ENCODE data around the gene STIM2. TPM values are rescaled to one million over a fixed set of nuclear protein-coding genes. Genes with fewer than 3 reads are reported as not detected.

The STIM2 gene
- total and polyA plus RNA-seq, 2 donors = 41.2 to 43.3 TPM

GRCh38 chr4:26912810-26913209 lies 52.2 kb downstream of the STIM2 start:
- WGBS = 90% methylated on average over 3 of the region's 3 CpGs
- Histone ChIP-seq H3K4me3 (ENCODE audit: low read length in 2 of 2) (no peak overlapping the region), H3K27me3 (ENCODE audit: control insufficient read depth in 2 of 2, insufficient read depth in 1 of 2, low read length in 1 of 2) (no peaks in the 10 kb centered on the region), H3K9me3 (ENCODE audit: control insufficient read depth in 2 of 2, insufficient read depth in 1 of 2, low read length in 1 of 2) (no peaks in the 10 kb centered on the region), H3K36me3 (ENCODE audit: control insufficient read depth in 2 of 2, insufficient read depth in 2 of 2, low read length in 1 of 2) (no peaks in the 10 kb centered on the region), H3K27ac (ENCODE audit: low read depth in 1 of 2, low read length in 1 of 2) (peak overlapping the region in 1 of 2 donors; percentile 9), H3K4me1 (ENCODE audit: control insufficient read depth in 2 of 2, insufficient read depth in 2 of 2, low read length in 2 of 2) (no peaks in the 10 kb centered on the region)
- DNase-seq (ENCODE audit: low read depth in 6 of 9, low spot score in 9 of 9) = no peak

GRCh38 chr4:26916195-26916594 lies 55.6 kb downstream of the STIM2 start:
- no peaks in the 10 kb centered on the region for H3K9me3 ChIP-seq (ENCODE audit: control insufficient read depth in 2 of 2, insufficient read depth in 1 of 2, low read length in 1 of 2)
- peaks cover 5 to 14% of the 10 kb centered on the region in 2 donors for H3K36me3 ChIP-seq (ENCODE audit: control insufficient read depth in 2 of 2, insufficient read depth in 2 of 2, low read length in 1 of 2)
- 15% methylated on average over 1 of the region's 1 CpG for WGBS
- no peak overlapping the region for H3K27ac ChIP-seq (ENCODE audit: low read depth in 1 of 2, low read length in 1 of 2)
- H3K27me3 ChIP-seq (ENCODE audit: control insufficient read depth in 2 of 2, insufficient read depth in 1 of 2, low read length in 1 of 2) = no peaks in the 10 kb centered on the region
- H3K4me1 ChIP-seq (ENCODE audit: control insufficient read depth in 2 of 2, insufficient read depth in 2 of 2, low read length in 2 of 2) = no peaks in the 10 kb centered on the region
- no peak for DNase-seq (ENCODE audit: low read depth in 6 of 9, low spot score in 9 of 9)
- H3K4me3 ChIP-seq (ENCODE audit: low read length in 2 of 2) = no peak overlapping the region

GRCh38 chr4:26930964-26931363 lies 70.3 kb downstream of the STIM2 start:
- WGBS = 96% methylated on average over 4 of the region's 4 CpGs
- Histone ChIP-seq H3K27ac (ENCODE audit: low read depth in 1 of 2, low read length in 1 of 2) (no peak overlapping the region), H3K4me1 (ENCODE audit: control insufficient read depth in 2 of 2, insufficient read depth in 2 of 2, low read length in 2 of 2) (no peaks in the 10 kb centered on the region), H3K4me3 (ENCODE audit: low read length in 2 of 2) (no peak overlapping the region), H3K27me3 (ENCODE audit: control insufficient read depth in 2 of 2, insufficient read depth in 1 of 2, low read length in 1 of 2) (no peaks in the 10 kb centered on the region), H3K9me3 (ENCODE audit: control insufficient read depth in 2 of 2, insufficient read depth in 1 of 2, low read length in 1 of 2) (no peaks in the 10 kb centered on the region), H3K36me3 (ENCODE audit: control insufficient read depth in 2 of 2, insufficient read depth in 2 of 2, low read length in 1 of 2) (no peaks in the 10 kb centered on the region)
- DNase-seq (ENCODE audit: low read depth in 6 of 9, low spot score in 9 of 9) = no peak

GRCh38 chr4:26931451-26931850 lies 70.8 kb downstream of the STIM2 start:
- H3K27ac ChIP-seq (ENCODE audit: low read depth in 1 of 2, low read length in 1 of 2) = no peak overlapping the region
- H3K36me3 ChIP-seq (ENCODE audit: control insufficient read depth in 2 of 2, insufficient read depth in 2 of 2, low read length in 1 of 2) = no peaks in the 10 kb centered on the region
- H3K27me3 ChIP-seq (ENCODE audit: control insufficient read depth in 2 of 2, insufficient read depth in 1 of 2, low read length in 1 of 2) = no peaks in the 10 kb centered on the region
- no peak for DNase-seq (ENCODE audit: low read depth in 6 of 9, low spot score in 9 of 9)
- H3K9me3 ChIP-seq (ENCODE audit: control insufficient read depth in 2 of 2, insufficient read depth in 1 of 2, low read length in 1 of 2) = no peaks in the 10 kb centered on the region
- H3K4me1 ChIP-seq (ENCODE audit: control insufficient read depth in 2 of 2, insufficient read depth in 2 of 2, low read length in 2 of 2) = no peaks in the 10 kb centered on the region
- 100% methylated on average over 1 of the region's 1 CpG for WGBS
- no peak overlapping the region for H3K4me3 ChIP-seq (ENCODE audit: low read length in 2 of 2)

DNA sequence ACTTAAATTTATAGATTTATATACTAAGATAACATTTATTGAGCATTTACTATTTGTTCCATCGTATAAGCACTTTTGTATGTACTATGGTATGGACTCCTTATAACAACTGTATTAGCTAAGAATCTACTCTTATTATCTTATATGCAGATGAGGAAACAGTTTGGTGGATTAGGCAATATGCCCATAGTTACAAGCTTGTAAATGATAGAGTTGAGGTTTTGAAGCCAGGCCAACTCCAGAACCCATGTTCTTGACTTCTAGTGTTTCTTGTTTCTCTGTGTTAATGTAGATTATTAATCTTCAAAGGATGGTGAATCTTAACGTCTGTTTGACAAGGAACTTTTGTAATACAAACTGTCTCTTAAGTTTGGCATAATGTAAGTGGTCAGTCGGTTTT lies 71.3 kb downstream of the STIM2 start:
- Histone ChIP-seq H3K27me3 (ENCODE audit: control insufficient read depth in 2 of 2, insufficient read depth in 1 of 2, low read length in 1 of 2) (no peaks in the 10 kb centered on the region), H3K4me3 (ENCODE audit: low read length in 2 of 2) (no peak overlapping the region), H3K9me3 (ENCODE audit: control insufficient read depth in 2 of 2, insufficient read depth in 1 of 2, low read length in 1 of 2) (no peaks in the 10 kb centered on the region), H3K4me1 (ENCODE audit: control insufficient read depth in 2 of 2, insufficient read depth in 2 of 2, low read length in 2 of 2) (no peaks in the 10 kb centered on the region), H3K27ac (ENCODE audit: low read depth in 1 of 2, low read length in 1 of 2) (no peak overlapping the region), H3K36me3 (ENCODE audit: control insufficient read depth in 2 of 2, insufficient read depth in 2 of 2, low read length in 1 of 2) (no peaks in the 10 kb centered on the region)
- WGBS = 94% methylated on average over 3 of the region's 3 CpGs
- DNase-seq (ENCODE audit: low read depth in 6 of 9, low spot score in 9 of 9) = no peak

DNA sequence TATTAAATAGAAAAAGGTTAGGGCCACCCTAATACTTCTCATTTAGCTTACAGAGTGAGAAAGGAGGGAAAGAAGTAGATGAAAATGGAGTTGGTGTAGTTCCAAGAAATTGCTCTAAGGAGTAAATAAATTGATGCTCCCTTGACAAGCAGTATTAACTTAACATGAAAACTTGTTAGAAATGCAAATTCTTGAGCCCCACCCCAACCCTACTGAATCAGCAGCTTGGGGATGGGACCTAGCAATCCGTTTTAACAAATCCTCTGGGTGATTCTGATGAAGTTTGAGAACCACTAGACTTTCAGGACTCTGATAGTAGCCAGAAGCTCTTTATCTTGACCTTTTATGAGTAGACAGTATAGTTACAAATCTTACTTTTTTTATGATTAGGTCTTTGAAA lies 74.8 kb downstream of the STIM2 start:
- H3K4me3 ChIP-seq (ENCODE audit: low read length in 2 of 2) = no peak overlapping the region
- H3K27me3 ChIP-seq (ENCODE audit: control insufficient read depth in 2 of 2, insufficient read depth in 1 of 2, low read length in 1 of 2) = no peaks in the 10 kb centered on the region
- H3K36me3 ChIP-seq (ENCODE audit: control insufficient read depth in 2 of 2, insufficient read depth in 2 of 2, low read length in 1 of 2) = no peaks in the 10 kb centered on the region
- 97% methylated on average over 1 of the region's 1 CpG for WGBS
- H3K27ac ChIP-seq (ENCODE audit: low read depth in 1 of 2, low read length in 1 of 2) = no peak overlapping the region
- no peaks in the 10 kb centered on the region for H3K4me1 ChIP-seq (ENCODE audit: control insufficient read depth in 2 of 2, insufficient read depth in 2 of 2, low read length in 2 of 2)
- DNase-seq (ENCODE audit: low read depth in 6 of 9, low spot score in 9 of 9) = no peak
- H3K9me3 ChIP-seq (ENCODE audit: control insufficient read depth in 2 of 2, insufficient read depth in 1 of 2, low read length in 1 of 2) = no peaks in the 10 kb centered on the region

DNA sequence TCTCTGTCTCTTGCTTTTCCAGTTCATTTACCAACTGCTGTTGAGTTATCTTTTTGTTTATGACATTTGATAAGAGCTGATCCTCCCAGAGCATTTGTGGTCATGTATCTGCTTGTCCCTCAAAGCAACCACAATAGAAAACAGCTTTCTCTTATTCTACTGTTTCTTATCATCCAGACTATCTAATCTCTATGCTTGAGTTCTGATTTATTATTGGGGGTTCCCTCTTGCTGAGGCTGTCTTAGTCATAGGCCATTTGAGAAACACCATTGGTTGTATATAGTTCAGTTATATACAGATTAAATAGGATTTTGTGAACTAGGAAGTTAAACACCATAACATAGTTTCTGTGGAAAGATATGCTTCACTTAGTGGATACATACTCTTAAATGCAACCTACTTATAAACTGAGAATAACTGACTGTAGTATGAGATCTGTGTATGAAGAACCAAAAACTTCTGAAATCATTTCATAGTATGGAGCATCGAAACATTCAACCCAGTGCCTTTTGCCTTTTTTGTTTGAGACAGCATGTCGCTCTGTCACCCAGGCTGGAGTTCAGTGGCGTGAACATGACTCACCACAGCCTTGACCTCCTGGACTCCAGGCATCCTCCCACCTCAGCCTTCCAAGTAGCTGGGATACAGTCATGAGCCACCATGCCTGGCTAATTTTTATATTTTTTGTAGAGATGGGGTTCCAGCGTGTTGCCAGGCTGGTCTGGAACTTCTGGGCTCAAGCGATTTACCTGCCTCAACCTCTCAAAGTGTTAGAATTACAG lies 75.8 kb downstream of the STIM2 start:
- no peaks in the 10 kb centered on the region for H3K4me1 ChIP-seq (ENCODE audit: control insufficient read depth in 2 of 2, insufficient read depth in 2 of 2, low read length in 2 of 2)

GRCh38 chr4:26937139-26937538 lies 76.5 kb downstream of the STIM2 start:
- no peaks in the 10 kb centered on the region for H3K27me3 ChIP-seq (ENCODE audit: control insufficient read depth in 2 of 2, insufficient read depth in 1 of 2, low read length in 1 of 2)
- no peak overlapping the region for H3K4me3 ChIP-seq (ENCODE audit: low read length in 2 of 2)
- H3K27ac ChIP-seq (ENCODE audit: low read depth in 1 of 2, low read length in 1 of 2) = no peak overlapping the region
- no peaks in the 10 kb centered on the region for H3K9me3 ChIP-seq (ENCODE audit: control insufficient read depth in 2 of 2, insufficient read depth in 1 of 2, low read length in 1 of 2)
- DNase-seq (ENCODE audit: low read depth in 6 of 9, low spot score in 9 of 9) = no peak
- H3K36me3 ChIP-seq (ENCODE audit: control insufficient read depth in 2 of 2, insufficient read depth in 2 of 2, low read length in 1 of 2) = no peaks in the 10 kb centered on the region
- no peaks in the 10 kb centered on the region for H3K4me1 ChIP-seq (ENCODE audit: control insufficient read depth in 2 of 2, insufficient read depth in 2 of 2, low read length in 2 of 2)
- 99% methylated on average over 2 of the region's 2 CpGs for WGBS

More for the DNA sequence above, 75.8 kb downstream of the STIM2 start:
- no peak for DNase-seq (ENCODE audit: low read depth in 6 of 9, low spot score in 9 of 9)
- WGBS = 98% methylated on average over 5 of the region's 5 CpGs
- Histone ChIP-seq H3K27ac (ENCODE audit: low read depth in 1 of 2, low read length in 1 of 2) (no peak overlapping the region), H3K4me3 (ENCODE audit: low read length in 2 of 2) (no peak overlapping the region), H3K27me3 (ENCODE audit: control insufficient read depth in 2 of 2, insufficient read depth in 1 of 2, low read length in 1 of 2) (no peaks in the 10 kb centered on the region), H3K9me3 (ENCODE audit: control insufficient read depth in 2 of 2, insufficient read depth in 1 of 2, low read length in 1 of 2) (no peaks in the 10 kb centered on the region), H3K36me3 (ENCODE audit: control insufficient read depth in 2 of 2, insufficient read depth in 2 of 2, low read length in 1 of 2) (no peaks in the 10 kb centered on the region)

DNA sequence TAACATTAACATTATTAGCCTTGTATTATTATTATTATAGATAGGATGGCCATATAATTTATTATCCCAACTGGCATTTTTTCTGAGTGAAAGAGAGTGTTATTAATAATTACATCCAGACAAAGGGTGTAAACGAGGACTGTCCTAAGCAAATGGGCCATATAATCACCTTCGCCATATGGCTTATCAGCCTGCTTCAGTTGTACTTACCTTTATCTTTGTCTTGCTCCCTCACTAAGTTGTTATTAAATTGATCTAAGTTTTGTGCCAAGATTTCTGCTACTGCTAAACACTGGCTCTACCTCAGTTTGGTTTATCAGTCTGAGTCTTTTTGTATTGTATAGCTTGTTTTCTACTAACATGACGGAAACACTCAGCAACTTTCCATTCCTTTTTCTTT lies 76.9 kb downstream of the STIM2 start:
- Histone ChIP-seq H3K36me3 (ENCODE audit: control insufficient read depth in 2 of 2, insufficient read depth in 2 of 2, low read length in 1 of 2) (no peaks in the 10 kb centered on the region), H3K4me1 (ENCODE audit: control insufficient read depth in 2 of 2, insufficient read depth in 2 of 2, low read length in 2 of 2) (no peaks in the 10 kb centered on the region), H3K27ac (ENCODE audit: low read depth in 1 of 2, low read length in 1 of 2) (no peak overlapping the region), H3K4me3 (ENCODE audit: low read length in 2 of 2) (no peak overlapping the region), H3K27me3 (ENCODE audit: control insufficient read depth in 2 of 2, insufficient read depth in 1 of 2, low read length in 1 of 2) (no peaks in the 10 kb centered on the region), H3K9me3 (ENCODE audit: control insufficient read depth in 2 of 2, insufficient read depth in 1 of 2, low read length in 1 of 2) (no peaks in the 10 kb centered on the region)
- 97% methylated on average over 3 of the region's 3 CpGs for WGBS
- no peak for DNase-seq (ENCODE audit: low read depth in 6 of 9, low spot score in 9 of 9)
